Activated naive CD8-positive, alpha-beta T cell treated with anti-CD3 and anti-CD28 coated beads for 36 hours (primary cell): ENCODE results near the gene RNF144A. TPM values are rescaled to one million over a fixed set of nuclear protein-coding genes. Genes with fewer than 3 reads are reported as not detected.
A peak's percentile ranks its signal among the peaks of the same experiment; 100 is the strongest.

ENCODE experiments used
- DNase-seq: peaks from one replicate; pipeline ENCODE4 v3.0.0; 2021
- H3K27ac Mint-ChIP-seq: one replicate; pipeline ENCODE4 v1.8.0; 2022; ENCODE audit warnings: mild to moderate bottlenecking, moderate library complexity, mixed read lengths
- H3K27me3 Mint-ChIP-seq: one replicate; pipeline ENCODE4 v1.8.0; 2022; ENCODE audit warnings: mild to moderate bottlenecking, mixed read lengths
- H3K36me3 Mint-ChIP-seq: one replicate; pipeline ENCODE4 v1.8.0; 2021; ENCODE audit warnings: mild to moderate bottlenecking, mixed read lengths
- H3K4me1 Mint-ChIP-seq: one replicate; pipeline ENCODE4 v1.8.0; 2021; ENCODE audit warnings: mixed read lengths
- H3K4me3 Mint-ChIP-seq: one replicate; pipeline ENCODE4 v1.8.0; 2022; ENCODE audit warnings: mild to moderate bottlenecking, moderate library complexity, mixed read lengths
- H3K9me3 Mint-ChIP-seq: one replicate; pipeline ENCODE4 v1.8.0; 2022; ENCODE audit warnings: mixed read lengths
- total RNA-seq, 2 experiments: library from RNA; stranded (reverse); gene quantifications; one replicate each; pipeline ENCODE4 v1.2.3, GENCODE V29; 2021

RNF144A gene
- total RNA-seq, 2 experiments from 2014 or later, result 29.7 to 31.4 TPM

GRCh38 chr2:6917761-6918421 is 679 bp downstream of the RNF144A start:
- peak; percentile 32 for DNase-seq
- H3K4me1 Mint-ChIP-seq, result peaks cover 70% of the 10 kb centered on the region

GRCh38 chr2:6919901-6920742 is 2.9 kb downstream of the RNF144A start:
- H3K27ac Mint-ChIP-seq, result peak overlapping the region; percentile 82
- H3K4me3 Mint-ChIP-seq, result peak overlapping the region; percentile 87
- DNase-seq, result no peak
- no peaks in the 10 kb centered on the region for H3K27me3 Mint-ChIP-seq
- peaks cover 7% of the 10 kb centered on the region for H3K9me3 Mint-ChIP-seq
- H3K36me3 Mint-ChIP-seq, result peaks cover 46% of the 10 kb centered on the region
- H3K4me1 Mint-ChIP-seq, result peaks cover 73% of the 10 kb centered on the region

More at GRCh38 chr2:6917761-6918421, 679 bp downstream of the RNF144A start:
- H3K27ac Mint-ChIP-seq, result peak overlapping the region; percentile 76
- no peaks in the 10 kb centered on the region for H3K27me3 Mint-ChIP-seq
- peak overlapping the region; percentile 87 for H3K4me3 Mint-ChIP-seq
- peaks cover 8% of the 10 kb centered on the region for H3K9me3 Mint-ChIP-seq
- peaks cover 49% of the 10 kb centered on the region for H3K36me3 Mint-ChIP-seq

- peaks cover 73% of the 10 kb centered on the region for H3K4me1 Mint-ChIP-seq
- H3K4me3 Mint-ChIP-seq, result no peak overlapping the region
- H3K27ac Mint-ChIP-seq, result peak overlapping the region; percentile 16
- H3K9me3 Mint-ChIP-seq, result peaks cover 7% of the 10 kb centered on the region
- no peaks in the 10 kb centered on the region for H3K27me3 Mint-ChIP-seq
- peaks cover 45% of the 10 kb centered on the region for H3K36me3 Mint-ChIP-seq
- no peak for DNase-seq
Observed at GRCh38 chr2:6920743-6921064, 3.5 kb downstream of the RNF144A start.

GRCh38 chr2:6921321-6921922 is 4.2 kb downstream of the RNF144A start:
- Mint-ChIP-seq H3K27me3 (no peaks in the 10 kb centered on the region), H3K9me3 (peaks cover 7% of the 10 kb centered on the region), H3K36me3 (peaks cover 41% of the 10 kb centered on the region), H3K4me1 (peaks cover 72% of the 10 kb centered on the region), H3K4me3 (no peak overlapping the region), H3K27ac (no peak overlapping the region)
- DNase-seq, result no peak

- H3K9me3 Mint-ChIP-seq, result peaks cover 7% of the 10 kb centered on the region
- no peak for DNase-seq
- H3K27ac Mint-ChIP-seq, result no peak overlapping the region
- no peak overlapping the region for H3K4me3 Mint-ChIP-seq
- peaks cover 49% of the 10 kb centered on the region for H3K36me3 Mint-ChIP-seq
- peaks cover 72% of the 10 kb centered on the region for H3K4me1 Mint-ChIP-seq
- H3K27me3 Mint-ChIP-seq, result no peaks in the 10 kb centered on the region
Observed at GRCh38 chr2:6922201-6922656, 5.0 kb downstream of the RNF144A start.

GRCh38 chr2:6923319-6923718 is 6.1 kb downstream of the RNF144A start:
- Mint-ChIP-seq H3K4me1 (peaks cover 75% of the 10 kb centered on the region), H3K9me3 (peaks cover 7% of the 10 kb centered on the region), H3K27me3 (no peaks in the 10 kb centered on the region), H3K27ac (no peak overlapping the region), H3K36me3 (peaks cover 57% of the 10 kb centered on the region), H3K4me3 (no peak overlapping the region)
- DNase-seq, result no peak

- H3K36me3 Mint-ChIP-seq, result peaks cover 59% of the 10 kb centered on the region
- H3K27me3 Mint-ChIP-seq, result no peaks in the 10 kb centered on the region
- H3K4me1 Mint-ChIP-seq, result peaks cover 77% of the 10 kb centered on the region
- H3K4me3 Mint-ChIP-seq, result peak overlapping the region; percentile 11
- H3K9me3 Mint-ChIP-seq, result no peaks in the 10 kb centered on the region
- peak overlapping the region; percentile 38 for H3K27ac Mint-ChIP-seq
- DNase-seq, result no peak
Observed at GRCh38 chr2:6924101-6924923, 7.1 kb downstream of the RNF144A start.

GRCh38 chr2:6924924-6925409 is 7.8 kb downstream of the RNF144A start:
- DNase-seq, result no peak
- no peaks in the 10 kb centered on the region for H3K27me3 Mint-ChIP-seq
- H3K9me3 Mint-ChIP-seq, result no peaks in the 10 kb centered on the region
- H3K27ac Mint-ChIP-seq, result no peak overlapping the region
- peaks cover 78% of the 10 kb centered on the region for H3K4me1 Mint-ChIP-seq
- peaks cover 57% of the 10 kb centered on the region for H3K36me3 Mint-ChIP-seq
- no peak overlapping the region for H3K4me3 Mint-ChIP-seq

GRCh38 chr2:6926071-6926732 is 9.0 kb downstream of the RNF144A start:
- Mint-ChIP-seq H3K27ac (no peak overlapping the region), H3K36me3 (peaks cover 57% of the 10 kb centered on the region), H3K9me3 (no peaks in the 10 kb centered on the region), H3K27me3 (no peaks in the 10 kb centered on the region), H3K4me3 (no peak overlapping the region), H3K4me1 (peaks cover 69% of the 10 kb centered on the region)
- DNase-seq, result no peak

- Mint-ChIP-seq H3K4me1 (peaks cover 62% of the 10 kb centered on the region), H3K27me3 (no peaks in the 10 kb centered on the region), H3K36me3 (peaks cover 60% of the 10 kb centered on the region), H3K4me3 (no peak overlapping the region), H3K9me3 (peaks cover 7% of the 10 kb centered on the region), H3K27ac (no peak overlapping the region)
- DNase-seq, result no peak
Observed at GRCh38 chr2:6927186-6927585, 10.0 kb downstream of the RNF144A start.

GRCh38 chr2:6927753-6928152 is 10.5 kb downstream of the RNF144A start:
- H3K4me3 Mint-ChIP-seq, result no peak overlapping the region
- H3K9me3 Mint-ChIP-seq, result peaks cover 7% of the 10 kb centered on the region
- no peak for DNase-seq
- H3K27ac Mint-ChIP-seq, result no peak overlapping the region
- H3K36me3 Mint-ChIP-seq, result peaks cover 61% of the 10 kb centered on the region
- H3K27me3 Mint-ChIP-seq, result no peaks in the 10 kb centered on the region
- H3K4me1 Mint-ChIP-seq, result peaks cover 62% of the 10 kb centered on the region

- H3K27ac Mint-ChIP-seq, result peak overlapping the region; percentile 47
- peaks cover 59% of the 10 kb centered on the region for H3K4me1 Mint-ChIP-seq
- H3K9me3 Mint-ChIP-seq, result peaks cover 7% of the 10 kb centered on the region
- no peak overlapping the region for H3K4me3 Mint-ChIP-seq
- peaks cover 55% of the 10 kb centered on the region for H3K36me3 Mint-ChIP-seq
- no peak for DNase-seq
- H3K27me3 Mint-ChIP-seq, result no peaks in the 10 kb centered on the region
Observed at GRCh38 chr2:6928452-6928851, 11.2 kb downstream of the RNF144A start.

- Mint-ChIP-seq H3K36me3 (peaks cover 47% of the 10 kb centered on the region), H3K27ac (peak overlapping the region; percentile 47), H3K4me3 (no peak overlapping the region), H3K27me3 (no peaks in the 10 kb centered on the region), H3K4me1 (peaks cover 56% of the 10 kb centered on the region), H3K9me3 (peaks cover 7% of the 10 kb centered on the region)
- no peak for DNase-seq
Observed at GRCh38 chr2:6929196-6929819, 12.1 kb downstream of the RNF144A start.
